ENCODE measurements around the gene MAML2.

GRCh38 chr11:96284401-96284800, 58.6 kb downstream of the MAML2 start:
- TF ChIP-seq CTCF (conservative IDR thresholded peaks at IDR 0.05; ENCODE audit: low read depth in 2 of 2) (no peak), POLR2AphosphoS5 (IDR thresholded peaks at IDR 0.05; ENCODE audit: low read depth) (no peak), JUNB (IDR thresholded peaks at IDR 0.05; ENCODE audit: unreplicated experiment) (no peak), REST (IDR thresholded peaks at IDR 0.05; ENCODE audit: unreplicated experiment) (no peak), EZH2phosphoT487 (IDR thresholded peaks at IDR 0.05; ENCODE audit: unreplicated experiment) (no peak), ETS1 (IDR thresholded peaks at IDR 0.05) (no peak), EZH2 (IDR thresholded peaks at IDR 0.05; ENCODE audit: low read depth, unreplicated experiment) (no peak), STAT1 (IDR thresholded peaks at IDR 0.05; ENCODE audit: unreplicated experiment) (no peak)

Measured in GM23338 (cell line).